Nephron (organoid): Measurements from ENCODE around the gene AGFG1.

Experiments used
- H3K27ac Mint-ChIP-seq, 3 experiments: 2 replicates each; pipeline ENCODE4 v1.8.0; 2020; ENCODE audit warnings: mixed read lengths in 3 of 3, mild to moderate bottlenecking in 2 of 3, moderate library complexity in 1 of 3
- H3K27me3 Mint-ChIP-seq: 2 replicates; pipeline ENCODE4 v1.8.0; 2021; ENCODE audit warnings: low read depth, mild to moderate bottlenecking, moderate library complexity, mixed read lengths
- H3K36me3 Mint-ChIP-seq: 2 replicates; pipeline ENCODE4 v1.8.0; 2020; ENCODE audit warnings: low read depth, mixed read lengths
- H3K4me1 Mint-ChIP-seq: 2 replicates; pipeline ENCODE4 v1.8.0; 2020; ENCODE audit warnings: mixed read lengths
- H3K4me3 Mint-ChIP-seq, 3 experiments: 2 replicates each; pipeline ENCODE4 v1.8.0; 2020; ENCODE audit warnings: mild to moderate bottlenecking in 3 of 3, mixed read lengths in 3 of 3, moderate library complexity in 2 of 3
- H3K9me3 Mint-ChIP-seq: 2 replicates; pipeline ENCODE4 v1.8.0; 2020; ENCODE audit warnings: mixed read lengths
- CTCF ChIP-seq, 3 experiments: fragments of 200-600 bp; sonication (generic); IDR thresholded peaks; one replicate each; pipeline ENCODE4 v1.5.0; 2021; ENCODE audit warnings: antibody characterized with exemption in 3 of 3; ENCODE audit not compliant: unreplicated experiment in 3 of 3

The AGFG1 gene

GRCh38 chr2:227491386-227491785 lies 19.4 kb downstream of the AGFG1 start:
- no peaks in the 10 kb centered on the region for H3K27me3 Mint-ChIP-seq
- H3K9me3 Mint-ChIP-seq = no peaks in the 10 kb centered on the region
- peaks cover 25% of the 10 kb centered on the region for H3K36me3 Mint-ChIP-seq
- no peak for TF ChIP-seq CTCF (IDR thresholded peaks at IDR 0.05; ENCODE audit: unreplicated experiment in 3 of 3)
- H3K4me1 Mint-ChIP-seq = peaks cover 5% of the 10 kb centered on the region
- no peak overlapping the region for H3K4me3 Mint-ChIP-seq
- H3K27ac Mint-ChIP-seq = no peak overlapping the region

- Mint-ChIP-seq H3K36me3 (peaks cover 21% of the 10 kb centered on the region), H3K27me3 (no peaks in the 10 kb centered on the region), H3K27ac (no peak overlapping the region), H3K4me3 (no peak overlapping the region), H3K9me3 (no peaks in the 10 kb centered on the region), H3K4me1 (no peaks in the 10 kb centered on the region)
- no peak for TF ChIP-seq CTCF (IDR thresholded peaks at IDR 0.05; ENCODE audit: unreplicated experiment in 3 of 3)
These were observed 21.6 kb downstream of the AGFG1 start for GRCh38 chr2:227493524-227493923.

GRCh38 chr2:227497158-227497557 lies 25.2 kb downstream of the AGFG1 start:
- H3K27ac Mint-ChIP-seq = peak overlapping the region in 1 of 3 experiments; percentile 23
- H3K36me3 Mint-ChIP-seq = peaks cover 23% of the 10 kb centered on the region
- no peak for TF ChIP-seq CTCF (IDR thresholded peaks at IDR 0.05; ENCODE audit: unreplicated experiment in 3 of 3)
- H3K4me1 Mint-ChIP-seq = no peaks in the 10 kb centered on the region
- H3K4me3 Mint-ChIP-seq = no peak overlapping the region
- no peaks in the 10 kb centered on the region for H3K9me3 Mint-ChIP-seq
- H3K27me3 Mint-ChIP-seq = no peaks in the 10 kb centered on the region

- Mint-ChIP-seq H3K4me1 (peaks cover 11% of the 10 kb centered on the region), H3K27me3 (no peaks in the 10 kb centered on the region), H3K9me3 (no peaks in the 10 kb centered on the region), H3K36me3 (peaks cover 27% of the 10 kb centered on the region), H3K27ac (no peak overlapping the region), H3K4me3 (no peak overlapping the region)
- TF ChIP-seq CTCF (IDR thresholded peaks at IDR 0.05; ENCODE audit: unreplicated experiment in 3 of 3) = no peak
These were observed 27.8 kb downstream of the AGFG1 start for GRCh38 chr2:227499627-227500300.

GRCh38 chr2:227500301-227500630 lies 28.3 kb downstream of the AGFG1 start:
- Mint-ChIP-seq H3K27me3 (no peaks in the 10 kb centered on the region), H3K4me1 (peaks cover 16% of the 10 kb centered on the region), H3K36me3 (peaks cover 24% of the 10 kb centered on the region), H3K9me3 (no peaks in the 10 kb centered on the region), H3K27ac (no peak overlapping the region), H3K4me3 (no peak overlapping the region)
- TF ChIP-seq CTCF (IDR thresholded peaks at IDR 0.05; ENCODE audit: unreplicated experiment in 3 of 3) = no peak
